Effector memory CD4-positive, alpha-beta T cell (primary cell): ENCODE data around the gene UQCRH.
A peak's percentile ranks its signal among the peaks of the same experiment; 100 is the strongest.
"Not testable (repeated sequence)": the region's sequence is repeated elsewhere in the genome, so short reads cannot be mapped to it uniquely, and the experiment has no call there.

Experiments used
- DNase-seq, 3 donors: peaks; one replicate each; pipeline ENCODE4 v3.0.0-alpha.2; 2020
- H3K27ac ChIP-seq: 2 replicates; pipeline ENCODE4 v1.7.0; 2013; ENCODE audit warnings: mild to moderate bottlenecking, low read length, moderate library complexity; ENCODE audit not compliant: insufficient read depth, poor library complexity, severe bottlenecking
- H3K27me3 ChIP-seq: replicated peaks from 2 replicates; pipeline ENCODE4 v1.7.0; 2013; ENCODE audit warnings: mild to moderate bottlenecking, low read length; ENCODE audit not compliant: insufficient read depth, control insufficient read depth, poor library complexity, severe bottlenecking
- H3K36me3 ChIP-seq: 2 replicates; pipeline ENCODE4 v1.7.0; 2013; ENCODE audit warnings: mild to moderate bottlenecking, low read length, moderate library complexity; ENCODE audit not compliant: control insufficient read depth, insufficient read depth
- H3K4me1 ChIP-seq: 2 replicates; pipeline ENCODE4 v1.7.0; 2013; ENCODE audit warnings: low read length, mild to moderate bottlenecking; ENCODE audit not compliant: control insufficient read depth, insufficient read depth, poor library complexity, severe bottlenecking
- H3K4me3 ChIP-seq: 2 replicates; pipeline ENCODE4 v1.7.0; 2013; ENCODE audit warnings: low read length, low read depth, mild to moderate bottlenecking; ENCODE audit not compliant: insufficient read depth, poor library complexity, severe bottlenecking
- H3K9me3 ChIP-seq: 2 replicates; pipeline ENCODE4 v1.7.0; 2013; ENCODE audit warnings: mild to moderate bottlenecking, low read length, moderate library complexity; ENCODE audit not compliant: control insufficient read depth

UQCRH gene

DNA sequence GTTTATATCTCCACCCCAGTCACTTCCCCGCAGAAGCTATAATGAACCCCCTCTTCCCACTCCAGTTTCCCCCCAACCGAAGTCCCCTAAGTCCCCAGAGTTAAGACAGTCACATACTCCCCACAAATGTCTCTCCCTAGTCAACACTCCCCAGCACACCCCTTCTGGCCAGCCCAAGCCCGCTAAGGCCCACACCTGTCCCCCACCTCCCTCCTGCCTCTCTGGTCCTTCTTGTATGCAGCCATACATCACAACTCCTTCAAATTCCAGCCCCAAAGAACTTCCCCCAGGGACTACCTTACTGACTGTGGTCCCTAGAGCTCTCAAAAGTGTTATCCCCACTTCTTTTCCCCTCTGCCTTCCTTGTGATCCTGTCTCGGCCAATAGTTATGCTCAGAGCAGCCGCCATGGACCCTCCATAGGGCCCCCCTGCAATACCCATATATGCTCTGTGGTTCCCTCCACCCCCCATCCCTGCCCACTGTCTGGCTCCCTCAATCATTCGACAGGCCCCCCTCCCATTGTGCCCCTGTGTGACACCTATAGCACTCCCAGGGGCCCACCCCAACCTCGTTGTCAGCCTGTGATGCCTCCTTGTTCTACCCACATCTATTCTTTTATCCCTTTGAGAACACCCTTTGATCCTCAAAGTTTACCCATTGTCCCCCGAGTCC is 39.3 kb downstream of the UQCRH start:
- Histone ChIP-seq H3K4me1 (peaks cover 9% of the 10 kb centered on the region), H3K9me3 (no peaks in the 10 kb centered on the region), H3K27me3 (no peaks in the 10 kb centered on the region), H3K4me3 (no peak overlapping the region), H3K36me3 (peaks cover 27% of the 10 kb centered on the region), H3K27ac (peak overlapping the region; percentile 9)
- DNase-seq = no peak

DNA sequence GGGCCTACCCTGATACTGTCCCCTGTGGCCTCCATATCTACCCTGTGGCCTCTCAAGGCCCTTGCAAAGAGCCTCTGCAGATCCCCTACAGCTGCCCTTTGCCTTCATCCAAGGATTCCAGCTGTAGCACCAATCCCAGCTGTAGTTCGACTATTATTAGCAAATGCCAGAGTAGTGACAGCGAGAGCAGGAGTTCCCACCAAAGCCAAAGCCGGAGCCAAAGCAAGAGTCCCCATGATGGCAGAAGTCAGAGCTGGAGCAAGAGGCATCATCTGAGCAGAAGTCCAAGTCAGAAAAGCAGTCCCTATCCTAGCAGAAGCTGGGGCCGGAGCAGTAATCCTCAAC is 39.8 kb downstream of the UQCRH start:
- Histone ChIP-seq H3K4me1 (peaks cover 9% of the 10 kb centered on the region), H3K4me3 (no peak overlapping the region), H3K27ac (peak overlapping the region; percentile 9), H3K36me3 (peaks cover 27% of the 10 kb centered on the region), H3K27me3 (no peaks in the 10 kb centered on the region), H3K9me3 (no peaks in the 10 kb centered on the region)
- no peak for DNase-seq

DNA sequence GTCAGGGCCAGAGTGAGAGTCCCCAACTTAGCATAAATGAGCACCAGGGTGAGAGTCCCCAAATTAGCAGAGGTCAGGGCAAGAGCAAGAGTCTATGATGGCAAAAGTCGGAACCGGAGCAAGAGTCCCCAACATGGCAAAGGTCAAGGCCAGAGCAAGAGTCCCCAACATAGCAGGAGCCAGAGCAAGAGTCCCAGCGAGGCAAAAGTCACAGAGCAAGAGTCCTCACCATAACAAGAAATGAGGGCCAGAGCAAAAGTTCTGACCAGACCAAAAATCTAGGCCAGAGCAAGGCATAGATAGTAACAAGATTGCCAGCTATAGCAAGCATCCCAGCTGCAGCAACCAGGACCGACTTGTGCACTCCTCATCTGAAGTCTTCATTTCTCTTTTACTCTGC is 40.2 kb downstream of the UQCRH start:
- Histone ChIP-seq H3K9me3 (no peaks in the 10 kb centered on the region), H3K27ac (no peak overlapping the region), H3K27me3 (no peaks in the 10 kb centered on the region), H3K4me1 (peaks cover 9% of the 10 kb centered on the region), H3K36me3 (peaks cover 27% of the 10 kb centered on the region), H3K4me3 (no peak overlapping the region)
- no peak for DNase-seq

DNA sequence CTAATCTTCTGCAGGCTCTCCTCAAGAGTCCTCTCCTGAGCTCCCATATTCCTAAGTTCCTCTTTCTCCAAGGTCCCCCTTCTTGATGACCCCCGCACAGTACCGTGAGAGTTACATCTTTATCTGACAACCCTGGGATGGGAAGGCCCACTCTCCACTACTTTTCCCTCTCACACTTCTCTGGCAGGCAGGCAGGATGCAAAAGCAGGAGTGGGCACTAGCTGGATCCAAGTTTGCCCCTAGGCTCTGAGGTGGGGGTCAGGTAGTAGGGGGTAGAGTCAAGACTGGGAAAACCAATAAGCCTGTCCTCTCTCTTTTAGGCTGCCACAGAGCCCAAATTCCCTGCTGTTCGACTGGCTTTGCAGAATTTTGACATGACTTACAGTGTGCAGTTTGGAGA is 41.0 kb downstream of the UQCRH start:
- H3K4me3 ChIP-seq = no peak overlapping the region
- DNase-seq = no peak
- no peaks in the 10 kb centered on the region for H3K27me3 ChIP-seq
- no peaks in the 10 kb centered on the region for H3K9me3 ChIP-seq
- peaks cover 9% of the 10 kb centered on the region for H3K4me1 ChIP-seq
- H3K36me3 ChIP-seq = peaks cover 30% of the 10 kb centered on the region
- H3K27ac ChIP-seq = no peak overlapping the region

DNA sequence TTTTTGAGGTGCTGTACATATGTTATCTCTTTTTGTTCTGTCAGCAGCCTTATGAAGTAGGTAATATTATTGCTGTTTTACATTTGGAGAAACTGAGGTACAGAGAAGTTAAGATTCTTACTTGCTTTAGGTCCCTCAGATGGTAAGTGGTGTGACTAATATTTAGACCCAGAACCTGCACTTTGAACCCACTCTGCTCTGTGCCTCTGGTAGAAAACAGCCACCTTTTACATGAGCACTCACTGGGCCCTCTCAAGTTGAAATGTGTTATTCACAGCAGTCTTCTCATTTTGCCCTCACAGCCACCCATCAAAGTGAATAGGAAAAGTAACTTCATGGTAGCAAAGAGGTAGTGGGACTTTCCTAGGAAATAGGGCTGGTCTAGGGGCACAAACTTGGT is 41.8 kb downstream of the UQCRH start:
- H3K27ac ChIP-seq = no peak overlapping the region
- H3K9me3 ChIP-seq = no peaks in the 10 kb centered on the region
- no peaks in the 10 kb centered on the region for H3K27me3 ChIP-seq
- no peak for DNase-seq
- peaks cover 37% of the 10 kb centered on the region for H3K36me3 ChIP-seq
- peaks cover 9% of the 10 kb centered on the region for H3K4me1 ChIP-seq
- H3K4me3 ChIP-seq = no peak overlapping the region

DNA sequence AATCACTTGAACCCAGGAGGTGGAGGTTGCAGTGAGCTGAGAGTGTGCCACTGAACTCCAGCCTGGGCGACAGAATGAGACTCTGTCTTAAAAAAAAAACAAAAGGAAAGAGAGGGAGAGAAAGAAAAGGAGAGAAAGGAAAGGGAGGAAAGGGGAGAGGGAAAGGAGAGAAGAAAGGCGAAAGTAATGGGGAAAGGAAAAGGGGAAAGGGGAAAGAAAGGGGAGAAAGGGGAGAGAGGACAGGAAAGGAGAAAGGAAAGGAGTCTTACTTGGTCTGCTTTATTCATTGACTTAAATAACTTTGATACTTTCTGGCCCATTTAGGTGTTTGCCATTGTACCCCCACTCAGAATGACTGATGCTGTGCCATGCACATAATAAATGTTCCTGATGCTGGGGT is 48.9 kb downstream of the UQCRH start:
- peaks cover 47% of the 10 kb centered on the region for H3K36me3 ChIP-seq
- no peaks in the 10 kb centered on the region for H3K4me1 ChIP-seq
- no peaks in the 10 kb centered on the region for H3K9me3 ChIP-seq
- H3K27ac ChIP-seq = no peak overlapping the region
- no peaks in the 10 kb centered on the region for H3K27me3 ChIP-seq
- H3K4me3 ChIP-seq = no peak overlapping the region
- DNase-seq = no peak

DNA sequence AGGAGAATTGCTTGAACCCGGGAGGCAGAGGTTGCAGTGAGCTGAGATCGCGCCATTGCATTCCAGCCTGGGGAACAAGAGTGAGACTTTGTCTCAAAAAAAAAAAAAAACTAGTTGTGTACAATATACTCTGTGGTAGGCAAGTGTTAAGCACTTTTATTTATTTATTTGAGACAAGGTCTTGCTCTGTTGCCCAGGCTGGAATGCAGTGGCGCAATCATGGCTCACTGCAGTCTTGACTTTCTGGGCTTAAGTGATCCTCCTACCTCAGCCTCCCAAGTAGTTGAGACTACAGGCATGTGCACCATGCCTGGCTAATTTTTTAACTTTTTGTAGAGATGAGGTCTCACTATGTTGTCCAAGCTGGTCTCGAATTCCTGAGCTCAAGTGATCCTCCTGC is 52.4 kb downstream of the UQCRH start:
- H3K36me3 ChIP-seq = peaks cover 40% of the 10 kb centered on the region
- not testable (repeated sequence) for H3K4me1 ChIP-seq, H3K27ac ChIP-seq, H3K27me3 ChIP-seq, DNase-seq, H3K4me3 ChIP-seq, H3K9me3 ChIP-seq

DNA sequence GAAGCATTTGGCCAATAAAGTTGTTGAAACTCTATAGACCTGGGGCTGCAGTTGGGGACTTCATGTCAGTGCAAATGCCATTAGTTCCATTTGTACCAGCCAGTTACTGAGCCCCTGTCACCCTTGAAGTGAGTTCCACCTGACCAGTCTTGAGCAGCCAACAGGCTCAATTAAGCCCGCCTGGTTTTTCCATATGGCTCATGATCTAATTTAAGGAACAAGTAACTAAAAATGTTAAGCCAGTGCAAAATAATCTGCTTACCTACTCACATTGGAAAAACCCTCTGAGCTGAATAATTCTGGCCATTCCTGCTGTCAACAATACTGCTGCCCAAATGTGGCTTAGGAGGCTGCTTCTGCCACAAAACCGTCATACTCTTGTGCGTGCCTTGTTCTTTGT is 58.7 kb downstream of the UQCRH start:
- no peak overlapping the region for H3K27ac ChIP-seq
- no peaks in the 10 kb centered on the region for H3K27me3 ChIP-seq
- no peaks in the 10 kb centered on the region for H3K9me3 ChIP-seq
- H3K36me3 ChIP-seq = peaks cover 42% of the 10 kb centered on the region
- DNase-seq = no peak
- H3K4me1 ChIP-seq = no peaks in the 10 kb centered on the region
- H3K4me3 ChIP-seq = no peak overlapping the region

DNA sequence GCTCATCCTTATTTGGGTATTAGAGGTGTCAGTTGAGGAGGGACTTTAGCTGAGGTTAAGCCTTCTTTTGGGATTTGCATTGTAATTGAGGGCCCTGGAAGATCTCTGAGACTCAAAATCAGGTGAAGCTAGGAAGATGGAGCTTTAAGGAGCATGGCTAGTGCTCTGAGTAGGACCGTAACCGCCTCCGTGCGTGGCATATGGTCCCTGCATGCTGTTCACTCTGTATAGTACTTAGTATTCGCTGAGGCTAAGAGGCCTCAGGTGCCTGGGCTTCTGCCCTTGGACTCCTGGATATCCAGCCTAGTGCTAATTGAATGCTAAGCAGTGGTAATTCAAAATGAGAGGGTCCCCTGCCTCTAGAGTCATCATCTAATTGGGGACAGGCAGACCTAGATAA is 59.6 kb downstream of the UQCRH start:
- Histone ChIP-seq H3K27ac (no peak overlapping the region), H3K4me3 (no peak overlapping the region), H3K36me3 (peaks cover 38% of the 10 kb centered on the region), H3K27me3 (no peaks in the 10 kb centered on the region), H3K4me1 (no peaks in the 10 kb centered on the region), H3K9me3 (no peaks in the 10 kb centered on the region)
- DNase-seq = no peak

DNA sequence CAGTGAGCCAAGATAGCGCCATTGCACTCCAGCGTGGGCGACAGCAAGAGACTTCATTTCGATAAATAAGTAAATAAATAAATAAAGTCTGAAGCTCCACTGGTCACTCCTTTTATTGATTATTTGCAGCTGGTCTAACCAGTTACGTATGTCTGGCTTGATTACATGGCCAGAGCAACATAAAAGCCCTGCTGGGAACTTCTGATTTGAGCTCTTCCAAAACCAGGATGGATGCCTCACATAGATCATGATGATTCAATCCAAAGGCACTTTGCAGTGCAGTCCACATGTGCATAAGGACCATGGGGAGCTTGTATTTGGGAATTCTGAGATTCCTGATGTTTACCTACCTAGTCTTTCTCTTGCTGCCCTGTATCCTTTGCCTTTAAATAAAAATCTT is 61.1 kb downstream of the UQCRH start:
- no peak for DNase-seq
- Histone ChIP-seq H3K9me3 (no peaks in the 10 kb centered on the region), H3K36me3 (peaks cover 38% of the 10 kb centered on the region), H3K4me1 (no peaks in the 10 kb centered on the region), H3K4me3 (no peak overlapping the region), H3K27ac (no peak overlapping the region), H3K27me3 (no peaks in the 10 kb centered on the region)
